ENCODE data around the gene CD38.

CD38 gene

GRCh38 chr4:15868111-15868510, 90.0 kb downstream of the CD38 start:
- peak; percentile 5 for TF ChIP-seq CTCF (IDR thresholded peaks at IDR 0.05; ENCODE audit: insufficient read depth, low read depth, low read length, missing control alignments)
- peak; percentile 34 for DNase-seq (ENCODE audit: low read depth)
- H3K4me3 ChIP-seq (ENCODE audit: low read length) = no peak overlapping the region

- DNase-seq (ENCODE audit: low read depth) = no peak
- no peak overlapping the region for H3K4me3 ChIP-seq (ENCODE audit: low read length)
- TF ChIP-seq CTCF (IDR thresholded peaks at IDR 0.05; ENCODE audit: insufficient read depth, low read depth, low read length, missing control alignments) = no peak
These were observed 90.8 kb downstream of the CD38 start for GRCh38 chr4:15868826-15869413.

GRCh38 chr4:15870079-15870478, 92.0 kb downstream of the CD38 start:
- no peak overlapping the region for H3K4me3 ChIP-seq (ENCODE audit: low read length)
- DNase-seq (ENCODE audit: low read depth) = no peak
- TF ChIP-seq CTCF (IDR thresholded peaks at IDR 0.05; ENCODE audit: insufficient read depth, low read depth, low read length, missing control alignments) = no peak

DNA sequence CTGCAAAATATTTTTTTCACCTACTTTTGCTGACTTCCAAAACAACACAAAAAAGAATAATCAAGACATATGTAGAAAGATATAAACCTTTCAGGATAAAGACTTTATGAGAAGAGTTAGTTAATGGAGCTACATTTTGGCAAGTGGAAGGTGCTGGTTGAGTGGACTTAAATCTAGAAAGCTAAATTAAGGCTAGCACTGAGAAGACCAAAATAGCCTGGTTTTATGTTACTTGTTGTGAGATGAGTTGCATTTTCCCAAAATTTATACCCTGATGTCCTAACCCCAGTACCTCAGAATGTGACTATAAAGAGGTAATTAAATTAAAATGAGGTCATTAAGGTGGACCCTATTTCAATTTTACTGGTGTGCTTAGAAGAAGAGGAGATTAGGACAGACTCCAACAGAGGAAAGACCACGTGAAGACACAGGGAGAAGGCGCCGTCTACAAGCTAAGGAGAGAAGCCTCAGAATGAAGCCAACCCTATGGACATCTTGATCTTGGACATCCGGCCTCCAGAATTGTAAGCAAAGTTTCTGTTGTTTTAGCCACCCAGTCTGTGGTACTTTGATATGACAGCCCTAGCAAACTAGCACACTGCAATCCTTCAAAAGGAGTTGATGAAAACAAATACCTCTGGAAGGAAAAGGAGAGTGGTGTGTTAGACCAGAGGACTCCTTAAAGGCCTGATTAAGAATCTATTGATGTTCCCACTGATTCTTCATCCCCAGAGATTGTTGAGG, 93.0 kb downstream of the CD38 start:
- TF ChIP-seq CTCF (IDR thresholded peaks at IDR 0.05; ENCODE audit: insufficient read depth, low read depth, low read length, missing control alignments) = no peak
- DNase-seq (ENCODE audit: low read depth) = no peak
- no peak overlapping the region for H3K4me3 ChIP-seq (ENCODE audit: low read length)

- DNase-seq (ENCODE audit: low read depth) = no peak
- H3K4me3 ChIP-seq (ENCODE audit: low read length) = no peak overlapping the region
- no peak for TF ChIP-seq CTCF (IDR thresholded peaks at IDR 0.05; ENCODE audit: insufficient read depth, low read depth, low read length, missing control alignments)
These were observed 95.0 kb downstream of the CD38 start for GRCh38 chr4:15873117-15873516.

DNA sequence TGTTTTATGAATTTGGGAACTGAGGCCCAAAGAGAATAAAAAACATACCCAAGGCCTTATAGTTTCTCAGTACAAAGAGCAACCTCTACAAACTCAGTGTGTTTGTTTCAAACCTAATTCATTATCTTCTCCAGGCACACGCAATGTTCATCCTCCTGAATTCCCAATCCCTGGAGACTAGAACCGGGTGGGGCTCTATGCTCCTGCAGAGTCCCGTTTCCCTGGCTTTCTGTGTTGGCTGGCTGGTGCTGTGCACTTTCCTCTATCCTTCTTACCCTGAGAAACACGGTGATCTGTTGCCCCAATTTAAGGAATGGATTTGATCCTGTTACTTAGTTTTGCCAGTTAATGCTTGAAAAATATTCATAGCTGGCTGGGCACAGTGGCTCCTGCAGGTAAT, 96.5 kb downstream of the CD38 start:
- H3K4me3 ChIP-seq (ENCODE audit: low read length) = no peak overlapping the region
- no peak for TF ChIP-seq CTCF (IDR thresholded peaks at IDR 0.05; ENCODE audit: insufficient read depth, low read depth, low read length, missing control alignments)
- no peak for DNase-seq (ENCODE audit: low read depth)
